Measurements from ENCODE around the gene PEX11A.
"Not testable (repeated sequence)": the region's sequence is repeated elsewhere in the genome, so short reads cannot be mapped to it uniquely, and the experiment has no call there.

The PEX11A gene

GRCh38 chr15:89690276-89691218 lies at the start of gene PEX11A, which contains the start of gene WDR93:
Gene PEX11A, minus strand, starts transcription at chr15:89690754. Its CDS starts 122 bp downstream, at chr15:89690632.
Gene WDR93, plus strand, starts transcription at chr15:89690811. Its CDS starts 10,936 bp downstream, at chr15:89701747.
- peak; percentile 79 for DNase-seq

- DNase-seq = peak; percentile 74
Observed at GRCh38 chr15:89740137-89740536, 49.6 kb upstream of the PEX11A start.

- DNase-seq = no peak
Observed at GRCh38 chr15:89735773-89736172, 45.2 kb upstream of the PEX11A start.

- DNase-seq = no peak
Observed at GRCh38 chr15:89732451-89733172, 42.1 kb upstream of the PEX11A start.

- DNase-seq = no peak
Observed at GRCh38 chr15:89731275-89731674, 40.7 kb upstream of the PEX11A start.

GRCh38 chr15:89728254-89728653 lies 37.7 kb upstream of the PEX11A start:
- DNase-seq = no peak

GRCh38 chr15:89725064-89725463 lies 34.5 kb upstream of the PEX11A start:
- no peak for DNase-seq

- DNase-seq = no peak
Observed at GRCh38 chr15:89724621-89725020, 34.1 kb upstream of the PEX11A start.

GRCh38 chr15:89723031-89723430 lies 32.5 kb upstream of the PEX11A start:
- DNase-seq = no peak

- DNase-seq = no peak
Observed at GRCh38 chr15:89714775-89715174, 24.2 kb upstream of the PEX11A start.

- DNase-seq = no peak
Observed at GRCh38 chr15:89707577-89707976, 17.0 kb upstream of the PEX11A start.

- no peak for DNase-seq
Observed at GRCh38 chr15:89704411-89704810, 13.9 kb upstream of the PEX11A start.

GRCh38 chr15:89695198-89695597 lies 4.6 kb upstream of the PEX11A start:
- DNase-seq = no peak

- no peak for DNase-seq
Observed at GRCh38 chr15:89693696-89694095, 3.1 kb upstream of the PEX11A start.

- no peak for DNase-seq
Observed at GRCh38 chr15:89693091-89693490, 2.5 kb upstream of the PEX11A start.

- DNase-seq = not testable (repeated sequence)
Observed at GRCh38 chr15:89689930-89690275, 651 bp downstream of the PEX11A start.

- no peak for DNase-seq
Observed at GRCh38 chr15:89686522-89686921, 4.0 kb downstream of the PEX11A start.

GRCh38 chr15:89685995-89686394 lies 4.6 kb downstream of the PEX11A start:
- DNase-seq = no peak

GRCh38 chr15:89681146-89681545 lies 9.4 kb downstream of the PEX11A start:
- DNase-seq = no peak

GRCh38 chr15:89680282-89680873 lies 10.2 kb downstream of the PEX11A start:
- DNase-seq = no peak

- DNase-seq = no peak
Observed at GRCh38 chr15:89679212-89679611, 11.3 kb downstream of the PEX11A start, which contains the start of gene PLIN1. Gene PLIN1, minus strand, starts transcription at chr15:89679367. Its CDS starts 1,878 bp downstream, at chr15:89677489.

GRCh38 chr15:89677381-89677780 lies 13.2 kb downstream of the PEX11A start:
- no peak for DNase-seq

GRCh38 chr15:89675606-89676005 lies 14.9 kb downstream of the PEX11A start:
- no peak for DNase-seq
